ENCODE results near the gene MLLT6. TPM values are rescaled to one million over a fixed set of nuclear protein-coding genes. Genes with fewer than 3 reads are reported as not detected.

Gene MLLT6
- total RNA-seq, 1 donor from 2014 or later, result 155 TPM

- Mint-ChIP-seq H3K4me1 (ENCODE audit: low read depth) (peaks cover 6% of the 10 kb centered on the region), H3K4me3 (ENCODE audit: low read depth) (peak overlapping the region; percentile 68), H3K27ac (no peak overlapping the region), H3K27me3 (no peaks in the 10 kb centered on the region), H3K36me3 (ENCODE audit: insufficient read depth) (peaks cover 6% of the 10 kb centered on the region), H3K9me3 (ENCODE audit: low read depth) (no peaks in the 10 kb centered on the region)
- DNase-seq (ENCODE audit: low spot score, unreplicated experiment), result no peak
- TF ChIP-seq CTCF (IDR thresholded peaks at IDR 0.05; ENCODE audit: unreplicated experiment), result no peak
Measured at GRCh38 chr17:38729368-38729885, 24.4 kb downstream of the MLLT6 start.

GRCh38 chr17:38729886-38730525 lies 24.9 kb downstream of the MLLT6 start, which contains the start of gene CISD3:
CISD3 (plus strand) TSS chr17:38730341; CDS start chr17:38730359, 18 bp downstream.
- Mint-ChIP-seq H3K36me3 (ENCODE audit: insufficient read depth) (peaks cover 7% of the 10 kb centered on the region), H3K4me1 (ENCODE audit: low read depth) (peaks cover 6% of the 10 kb centered on the region), H3K9me3 (ENCODE audit: low read depth) (no peaks in the 10 kb centered on the region), H3K27me3 (no peaks in the 10 kb centered on the region), H3K4me3 (ENCODE audit: low read depth) (peak within 1 kb of the TSS; percentile 91), H3K27ac (peak within 1 kb of the TSS; percentile 86)
- peak; percentile 82 for TF ChIP-seq CTCF (IDR thresholded peaks at IDR 0.05; ENCODE audit: unreplicated experiment)
- peak; percentile 75 for DNase-seq (ENCODE audit: low spot score, unreplicated experiment)

- H3K4me3 Mint-ChIP-seq (ENCODE audit: low read depth), result peak overlapping the region; percentile 91
- peaks cover 6% of the 10 kb centered on the region for H3K4me1 Mint-ChIP-seq (ENCODE audit: low read depth)
- H3K36me3 Mint-ChIP-seq (ENCODE audit: insufficient read depth), result peaks cover 10% of the 10 kb centered on the region
- DNase-seq (ENCODE audit: low spot score, unreplicated experiment), result no peak
- H3K27ac Mint-ChIP-seq, result peak overlapping the region; percentile 86
- TF ChIP-seq CTCF (IDR thresholded peaks at IDR 0.05; ENCODE audit: unreplicated experiment), result no peak
- no peaks in the 10 kb centered on the region for H3K9me3 Mint-ChIP-seq (ENCODE audit: low read depth)
- no peaks in the 10 kb centered on the region for H3K27me3 Mint-ChIP-seq
Measured at GRCh38 chr17:38730526-38731379, 25.7 kb downstream of the MLLT6 start.

- Mint-ChIP-seq H3K9me3 (ENCODE audit: low read depth) (no peaks in the 10 kb centered on the region), H3K4me3 (ENCODE audit: low read depth) (peak overlapping the region; percentile 26), H3K27me3 (no peaks in the 10 kb centered on the region), H3K36me3 (ENCODE audit: insufficient read depth) (peaks cover 10% of the 10 kb centered on the region), H3K27ac (peak overlapping the region; percentile 42), H3K4me1 (ENCODE audit: low read depth) (peaks cover 6% of the 10 kb centered on the region)
- no peak for DNase-seq (ENCODE audit: low spot score, unreplicated experiment)
- TF ChIP-seq CTCF (IDR thresholded peaks at IDR 0.05; ENCODE audit: unreplicated experiment), result no peak
Measured at GRCh38 chr17:38731526-38732294, 26.6 kb downstream of the MLLT6 start.

Measured in progenitor cell of endocrine pancreas (in vitro differentiated cells).